Aorta (tissue), 5 donors: Measurements from ENCODE around the gene SYT9. TPM values are rescaled to one million over a fixed set of nuclear protein-coding genes. Genes with fewer than 3 reads are reported as not detected.

ENCODE experiments used
- ATAC-seq: fragments of 200-7000 bp; cut with Tn5 transposase; one replicate; pipeline ENCODE4 v1.9.1; 2022; ENCODE audit warnings: moderate library complexity; ENCODE audit not compliant: low FRiP score
- DNase-seq, 2 donors: peaks; one replicate each; pipeline ENCODE4 v3.0.0-alpha.2; 2020
- H3K27ac ChIP-seq, 2 donors: one replicate each; pipeline ENCODE4 v1.5.1; 2013; ENCODE audit warnings: low read length in 2 of 2, mild to moderate bottlenecking in 2 of 2, moderate library complexity in 2 of 2, control low read depth in 1 of 2, inconsistent platforms in 1 of 2, low read depth in 1 of 2
- H3K27me3 ChIP-seq, 2 donors: one replicate each; pipeline ENCODE4 v1.6.1; 2013; ENCODE audit warnings: control low read depth in 1 of 2, low read length in 1 of 2, mild to moderate bottlenecking in 1 of 2, moderate library complexity in 1 of 2; ENCODE audit not compliant: insufficient read depth in 2 of 2, control insufficient read depth in 1 of 2
- H3K36me3 ChIP-seq, 2 donors: one replicate each; pipeline ENCODE4 v1.6.1; 2013; ENCODE audit warnings: control low read depth in 1 of 2, low read length in 1 of 2, mild to moderate bottlenecking in 1 of 2; ENCODE audit not compliant: insufficient read depth in 2 of 2, control insufficient read depth in 1 of 2
- H3K4me1 ChIP-seq, 2 donors: one replicate each; pipeline ENCODE4 v1.6.1; 2013; ENCODE audit warnings: low read length in 2 of 2, control low read depth in 1 of 2, mild to moderate bottlenecking in 1 of 2, moderate library complexity in 1 of 2; ENCODE audit not compliant: insufficient read depth in 2 of 2, control insufficient read depth in 1 of 2
- H3K4me3 ChIP-seq, 2 donors: one replicate each; pipeline ENCODE4 v1.5.1; 2013; ENCODE audit warnings: low read length in 2 of 2, control low read depth in 1 of 2, mild to moderate bottlenecking in 1 of 2
- H3K9me3 ChIP-seq: one replicate; pipeline ENCODE4 v1.6.1; 2013; ENCODE audit warnings: mild to moderate bottlenecking, low read length; ENCODE audit not compliant: control insufficient read depth
- WGBS, 2 donors: extraction: QIAGEN DNeasy Blood & Tissue Kit; methylation state at CpG; one replicate each; pipeline ENCODE4 v1.1.7; 2013; 5-methylcytosine and 5-hydroxymethylcytosine counted together
- intact Hi-C, 2 donors: fragments of 100-400 bp; cut with DNase I; formaldehyde crosslinking; loops; one replicate each; pipeline versions ENCODE4 v1.14.2 to v1.15.0; 2022
- polyA plus RNA-seq, 2 donors: library from polyadenylated mRNA; stranded (reverse); fragments of 200-250 nt; gene quantifications; one replicate each; pipeline ENCODE4 v1.2.3, GENCODE V29; 2013
- total RNA-seq, 2 donors: library from RNA; stranded (reverse); fragmentation: NEBNext Ultra II Directional; extraction: Animal tissue kit (Norgen Biotek cat#: 25700); gene quantifications; one replicate each; pipeline ENCODE4 v1.2.1, GENCODE V29; 2021
- donor health status: healthy with polysubstance abuse.
- donor health status: Bipolar disorder and iron deficiency.
- donor health status: DM: no; HTN: no; CAD: no.
- donor health status: DM: no; HTN: no; CAD: no.
- donor health status: DM: yes; HTN: yes; CAD: no.

SYT9 gene
- total and polyA plus RNA-seq, 4 donors = 0.08 to 0.38 (median 0.22) TPM

DNA sequence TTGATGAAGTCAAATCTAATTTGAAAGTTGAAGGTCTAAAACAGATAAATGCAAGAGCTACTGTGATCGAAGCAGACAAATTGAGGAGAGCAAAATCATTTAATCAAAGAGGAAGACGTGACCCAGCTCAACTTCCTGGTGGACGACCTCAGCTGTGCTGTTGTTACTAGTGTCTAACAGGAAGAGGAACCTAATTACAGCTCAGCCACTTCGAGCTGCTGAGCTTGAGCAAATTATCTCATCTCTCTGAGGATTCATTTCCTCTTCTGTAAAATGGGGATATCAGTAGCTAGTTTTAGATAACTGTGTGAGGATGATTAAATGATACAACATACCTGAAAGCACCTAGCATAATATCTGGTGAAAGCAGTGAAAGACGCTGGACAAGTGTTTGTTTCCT lies 185.0 kb downstream of the SYT9 start:
- ATAC-seq = no peak
- H3K27ac ChIP-seq = no peak overlapping the region
- 45 to 50% methylated on average over 5 of the region's 5 CpGs for WGBS, 2 donors
- intact Hi-C loops = no loop called here
- DNase-seq = peak in 1 of 2 donors; percentile 53
- no peaks in the 10 kb centered on the region for H3K9me3 ChIP-seq
- no peaks in the 10 kb centered on the region for H3K27me3 ChIP-seq
- H3K4me1 ChIP-seq = no peaks in the 10 kb centered on the region
- no peaks in the 10 kb centered on the region for H3K36me3 ChIP-seq
- no peak overlapping the region for H3K4me3 ChIP-seq

DNA sequence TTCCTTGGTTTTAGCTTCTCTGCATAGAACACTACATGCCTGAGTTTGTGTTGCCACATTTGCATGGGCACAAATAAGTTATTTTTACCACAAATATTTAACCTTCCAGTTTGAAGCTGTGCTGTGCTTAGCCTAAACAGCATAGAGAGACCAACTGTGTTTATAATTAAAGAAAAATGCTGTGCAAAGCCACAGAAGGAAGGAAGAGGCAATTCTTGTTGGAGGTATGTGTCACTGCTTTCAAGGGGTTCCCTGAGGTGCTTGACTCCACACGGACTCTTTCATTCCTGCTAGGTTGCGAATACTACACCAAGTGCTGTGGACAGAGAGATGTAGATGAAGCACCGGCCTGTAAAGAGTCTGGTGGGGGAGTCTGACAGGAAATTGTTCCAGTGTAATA lies 186.0 kb downstream of the SYT9 start:
- ATAC-seq = no peak
- no peak for DNase-seq
- Histone ChIP-seq H3K4me1 (no peaks in the 10 kb centered on the region), H3K4me3 (no peak overlapping the region), H3K36me3 (no peaks in the 10 kb centered on the region), H3K9me3 (no peaks in the 10 kb centered on the region), H3K27me3 (no peaks in the 10 kb centered on the region), H3K27ac (no peak overlapping the region)
- intact Hi-C loops = no loop called here
- WGBS, 2 donors = 71 to 78% methylated on average over 3 of the region's 3 CpGs

- intact Hi-C loops = loop anchor here in 1 of 2 donors (10.0 kb wide), 2 partner anchors 345 to 615 kb away; no protein-coding TSS in a partner anchor
- Histone ChIP-seq H3K36me3 (no peaks in the 10 kb centered on the region), H3K9me3 (no peaks in the 10 kb centered on the region), H3K27ac (no peak overlapping the region), H3K4me3 (no peak overlapping the region), H3K4me1 (no peaks in the 10 kb centered on the region), H3K27me3 (no peaks in the 10 kb centered on the region)
- DNase-seq (no peak), ATAC-seq (no peak)
- WGBS, 2 donors = 68 to 75% methylated on average over 3 of the region's 3 CpGs
Observed at GRCh38 chr11:7439746-7440320, 188.1 kb downstream of the SYT9 start.

DNA sequence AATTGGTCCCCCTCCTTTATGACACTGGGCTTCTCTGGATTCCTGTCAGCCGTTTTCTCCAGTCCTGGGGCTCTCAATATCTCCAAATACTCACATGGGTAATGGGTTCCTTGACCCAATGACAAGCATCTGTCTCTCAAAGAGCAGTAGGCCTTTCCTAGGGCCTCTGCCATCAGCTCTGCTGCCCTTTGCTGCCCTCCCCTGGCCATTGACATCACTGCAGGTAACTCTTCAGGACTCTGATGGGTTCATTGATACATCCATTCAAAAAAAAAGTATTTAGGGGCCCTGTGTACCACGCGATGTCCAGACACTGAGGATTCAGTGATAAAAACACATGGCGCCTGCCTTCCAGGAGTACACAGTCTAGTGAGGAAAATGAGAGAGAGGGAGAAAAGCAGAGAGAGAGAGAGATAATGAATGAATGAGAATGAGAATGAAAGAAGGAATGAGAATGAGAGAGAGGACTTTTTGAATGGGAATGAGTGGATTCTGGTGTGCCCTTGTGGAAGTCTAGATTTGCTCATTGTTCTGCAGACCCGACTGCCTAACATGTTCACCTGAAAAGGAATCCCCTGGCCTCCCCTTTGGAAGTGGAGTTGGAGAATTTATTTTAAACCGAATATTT lies 191.0 kb downstream of the SYT9 start:
- intact Hi-C loops = loop anchor here in 1 of 2 donors (10.0 kb wide), 2 partner anchors 348 to 618 kb away; no protein-coding TSS in a partner anchor
- Histone ChIP-seq H3K4me1 (no peaks in the 10 kb centered on the region), H3K27ac (no peak overlapping the region), H3K4me3 (no peak overlapping the region), H3K36me3 (no peaks in the 10 kb centered on the region), H3K27me3 (no peaks in the 10 kb centered on the region), H3K9me3 (no peaks in the 10 kb centered on the region)
- peak; percentile 69 for ATAC-seq
- WGBS, 2 donors = 30 to 33% methylated on average over 6 of the region's 6 CpGs
- peak; percentile 75 to 86 for DNase-seq

DNA sequence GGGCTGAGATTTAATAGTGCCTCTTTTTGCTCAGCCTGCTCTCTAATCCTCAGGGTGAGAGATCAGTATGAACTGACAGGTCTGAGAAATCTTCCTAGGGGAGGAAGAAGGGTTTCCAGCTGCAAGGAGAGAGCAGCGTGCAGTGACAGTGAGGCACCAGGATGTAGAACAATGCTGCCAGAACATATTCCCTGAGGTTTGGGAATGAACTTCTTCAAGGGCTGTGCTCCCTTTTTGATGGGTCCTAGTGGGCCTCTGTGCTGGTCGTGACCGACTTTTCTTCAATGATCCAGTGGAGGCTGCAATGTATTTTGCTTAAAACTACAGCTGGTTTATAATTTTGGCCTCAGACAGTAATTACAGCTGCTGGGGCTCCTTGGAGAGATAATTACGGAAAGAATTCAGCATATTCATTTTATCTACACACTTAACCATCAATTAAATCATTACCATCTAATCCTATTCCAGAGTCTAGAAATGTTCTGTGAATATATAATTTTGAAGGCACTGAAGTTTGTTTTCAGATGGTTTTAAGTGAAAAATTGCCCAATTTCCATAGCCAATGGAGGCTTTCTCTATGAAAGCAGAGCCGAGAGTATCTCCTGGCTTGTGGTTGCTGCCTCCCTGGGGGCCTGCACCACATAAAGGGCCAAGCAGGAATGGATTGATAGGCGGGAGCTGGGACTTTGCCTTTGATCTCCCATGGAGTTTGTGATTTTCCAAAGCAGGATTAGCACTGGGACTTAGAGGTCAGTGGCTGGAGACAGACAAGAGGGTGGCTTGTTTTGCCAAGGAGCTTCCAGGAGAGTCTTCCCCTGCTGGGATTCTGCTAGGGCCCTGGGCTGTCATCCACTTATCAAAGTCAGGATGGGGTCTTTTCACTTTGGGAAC lies 192.6 kb downstream of the SYT9 start:
- Histone ChIP-seq H3K4me3 (no peak overlapping the region), H3K4me1 (no peaks in the 10 kb centered on the region), H3K27me3 (no peaks in the 10 kb centered on the region), H3K36me3 (no peaks in the 10 kb centered on the region), H3K9me3 (no peaks in the 10 kb centered on the region), H3K27ac (no peak overlapping the region)
- intact Hi-C loops = loop anchor here in 1 of 2 donors (10.0 kb wide), 2 partner anchors 350 to 620 kb away; no protein-coding TSS in a partner anchor
- 85 to 88% methylated on average over 6 of the region's 6 CpGs for WGBS, 2 donors
- ATAC-seq (no peak), DNase-seq (no peak)

GRCh38 chr11:7445564-7445963 lies 193.9 kb downstream of the SYT9 start:
- DNase-seq = no peak
- no peaks in the 10 kb centered on the region for H3K4me1 ChIP-seq
- 87 to 89% methylated on average over 5 of the region's 5 CpGs for WGBS, 2 donors
- no peaks in the 10 kb centered on the region for H3K9me3 ChIP-seq
- no peak overlapping the region for H3K4me3 ChIP-seq
- H3K27me3 ChIP-seq = no peaks in the 10 kb centered on the region
- H3K36me3 ChIP-seq = no peaks in the 10 kb centered on the region
- peak; percentile 8 for ATAC-seq
- H3K27ac ChIP-seq = no peak overlapping the region
- intact Hi-C loops = loop anchor here in 1 of 2 donors (10.0 kb wide), 2 partner anchors 351 to 621 kb away; no protein-coding TSS in a partner anchor

DNA sequence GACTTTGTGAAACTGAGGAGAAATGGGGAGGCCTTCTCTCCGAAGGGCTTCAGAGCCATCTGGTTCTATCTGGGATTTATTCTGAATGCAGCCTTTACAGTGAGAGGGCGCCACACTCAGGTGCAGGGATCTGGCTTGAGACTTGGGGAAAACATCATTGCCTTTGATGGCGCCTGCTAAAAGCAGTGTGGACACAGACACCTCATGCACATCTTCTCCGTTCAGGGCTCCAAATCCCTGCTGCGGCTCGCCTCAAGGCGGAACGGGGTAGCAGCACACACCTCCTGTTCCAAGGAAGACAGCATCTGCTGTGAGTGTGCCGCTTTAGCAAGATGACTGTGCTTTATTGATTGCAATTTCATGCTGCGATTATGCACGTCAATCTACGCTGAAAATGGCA lies 196.5 kb downstream of the SYT9 start:
- DNase-seq (no peak), ATAC-seq (no peak)
- Histone ChIP-seq H3K4me1 (no peaks in the 10 kb centered on the region), H3K9me3 (no peaks in the 10 kb centered on the region), H3K27ac (no peak overlapping the region), H3K4me3 (no peak overlapping the region), H3K27me3 (no peaks in the 10 kb centered on the region), H3K36me3 (no peaks in the 10 kb centered on the region)
- 97 to 98% methylated on average over 12 of the region's 12 CpGs for WGBS, 2 donors
- intact Hi-C loops = loop anchor here in 1 of 2 donors (10.0 kb wide), 2 partner anchors 353 to 623 kb away; no protein-coding TSS in a partner anchor

DNA sequence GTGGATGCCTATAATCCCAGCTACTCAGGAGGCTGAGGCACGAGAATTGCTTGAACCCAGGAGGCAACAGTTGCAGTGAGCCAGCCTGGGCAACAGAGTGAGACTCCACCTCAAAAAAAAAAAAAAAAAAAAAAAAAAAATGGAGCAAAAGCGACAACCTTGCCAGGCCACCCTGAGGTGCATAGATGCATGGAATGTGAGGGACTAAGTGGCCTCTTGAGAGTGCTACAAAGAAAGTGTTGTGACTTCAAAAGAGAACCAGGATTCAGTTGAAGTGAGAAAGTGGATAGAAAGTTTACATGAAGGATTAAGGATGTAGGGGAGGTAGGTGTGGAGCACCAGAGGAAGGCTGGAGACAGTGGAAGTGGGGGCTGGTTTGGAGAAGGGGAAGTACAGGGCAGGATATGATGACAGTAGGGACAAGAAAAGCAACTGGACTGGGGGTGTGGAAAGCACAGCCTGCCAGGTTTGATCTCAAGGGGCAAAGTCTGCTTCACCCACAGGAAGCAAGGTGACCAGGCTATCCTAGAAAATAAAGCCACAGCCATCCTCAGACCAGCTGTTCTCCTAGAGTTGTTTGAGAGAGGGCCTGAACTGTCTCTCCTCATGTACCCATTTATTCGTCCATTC lies 197.6 kb downstream of the SYT9 start:
- no peaks in the 10 kb centered on the region for H3K27me3 ChIP-seq
- no peak for DNase-seq
- H3K4me3 ChIP-seq = no peak overlapping the region
- H3K36me3 ChIP-seq = no peaks in the 10 kb centered on the region
- intact Hi-C loops = loop anchor here in 1 of 2 donors (10.0 kb wide), 2 partner anchors 355 to 625 kb away; no protein-coding TSS in a partner anchor
- H3K27ac ChIP-seq = no peak overlapping the region
- no peak for ATAC-seq
- H3K4me1 ChIP-seq = no peaks in the 10 kb centered on the region
- 85 to 91% methylated on average over 3 of the region's 3 CpGs for WGBS, 2 donors
- H3K9me3 ChIP-seq = no peaks in the 10 kb centered on the region
